NOMO-1 treated with DMSO at 0.1 percent for 48 hours (cell line): ENCODE data around the gene BCDIN3D.

Source experiments
- DNase-seq: peaks from one replicate; lab custom pipeline; 2025; ENCODE audit not compliant: unreplicated experiment; lab: John Stamatoyannopoulos, UW

BCDIN3D gene

DNA sequence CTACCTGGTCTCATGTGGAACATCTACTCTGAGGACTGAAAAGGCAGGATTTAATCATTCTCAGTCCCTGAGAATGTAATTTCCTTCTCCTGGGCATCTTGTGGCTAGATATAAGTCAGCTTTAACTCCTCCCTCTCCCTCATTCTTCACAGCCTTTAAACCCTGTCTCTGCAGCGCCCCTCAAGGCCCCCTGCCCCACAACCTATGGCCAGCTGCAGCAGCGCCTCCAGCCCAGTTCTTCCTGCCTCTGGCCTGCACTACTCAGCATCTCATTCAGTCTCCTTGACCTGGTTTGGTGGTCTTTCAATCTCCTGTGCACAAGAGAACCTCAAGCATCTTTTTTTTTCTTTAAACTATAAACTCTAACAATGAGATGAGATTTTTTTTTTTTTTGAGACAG is 44.0 kb downstream of the BCDIN3D start:
- no peak for DNase-seq

GRCh38 chr12:49798248-49798647 is 44.7 kb downstream of the BCDIN3D start:
- no peak for DNase-seq

DNA sequence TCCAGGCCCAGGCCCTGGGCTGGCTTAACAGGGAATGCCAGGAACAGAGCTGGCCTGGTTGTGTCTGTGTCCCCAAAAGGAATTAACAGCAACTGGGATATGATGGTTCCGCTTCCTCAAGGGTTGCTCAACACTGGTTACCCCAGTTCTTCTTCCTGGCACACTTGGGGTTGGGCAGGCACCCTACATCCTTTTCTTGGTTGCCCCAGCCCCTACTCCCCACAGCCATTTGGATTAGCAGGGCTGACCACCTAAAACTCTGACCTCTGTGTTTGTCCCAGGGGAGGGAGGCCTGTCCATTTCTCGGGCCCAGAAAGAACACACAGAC is 45.5 kb downstream of the BCDIN3D start:
- no peak for DNase-seq

GRCh38 chr12:49796606-49797448 is 46.1 kb downstream of the BCDIN3D start:
- no peak for DNase-seq

DNA sequence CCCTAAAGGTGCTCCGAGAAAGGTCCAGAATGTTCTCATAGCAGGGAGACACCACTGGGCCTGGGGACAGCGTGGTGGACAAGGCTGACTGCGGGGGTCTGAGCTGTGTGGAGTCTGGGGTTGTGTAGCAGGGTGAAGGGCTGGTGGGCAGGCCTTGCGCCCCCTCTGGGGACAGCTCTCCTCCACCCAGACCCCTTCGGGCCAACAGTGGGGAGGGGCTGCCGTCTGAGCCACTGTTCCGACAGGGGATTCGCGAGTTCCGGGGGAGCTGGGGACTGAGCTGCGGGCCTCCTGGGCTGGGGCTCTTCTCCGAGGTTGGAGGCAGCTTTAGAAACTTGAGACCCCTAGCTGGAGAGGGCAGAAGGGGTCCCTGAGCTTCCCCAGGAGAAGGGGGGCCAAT is 46.8 kb downstream of the BCDIN3D start:
- no peak for DNase-seq

DNA sequence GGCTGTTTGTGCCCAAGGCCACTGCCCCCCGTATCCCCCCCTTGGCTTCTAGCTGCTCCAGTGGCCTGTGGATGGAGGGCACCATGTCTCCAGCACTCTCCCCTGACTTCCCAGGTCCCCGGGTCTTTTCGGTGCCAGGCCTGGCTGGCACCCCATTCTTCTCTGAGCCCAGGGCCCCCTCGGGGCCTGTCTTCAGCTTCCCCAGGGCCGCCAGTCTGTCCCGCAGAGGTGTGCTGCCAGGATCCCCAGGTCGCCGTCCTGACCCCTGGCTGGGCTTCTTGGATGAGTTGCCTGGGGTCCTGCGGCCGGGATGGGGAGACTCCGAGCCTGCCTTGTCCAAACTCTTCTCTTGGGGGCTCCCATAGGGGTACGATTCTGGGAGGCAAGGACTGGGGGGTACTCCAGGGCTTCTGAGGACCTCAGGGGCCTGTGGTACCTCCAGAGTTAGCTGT is 47.2 kb downstream of the BCDIN3D start:
- DNase-seq: no peak

- no peak for DNase-seq
Observed at GRCh38 chr12:49794811-49795653, 47.9 kb downstream of the BCDIN3D start.

DNA sequence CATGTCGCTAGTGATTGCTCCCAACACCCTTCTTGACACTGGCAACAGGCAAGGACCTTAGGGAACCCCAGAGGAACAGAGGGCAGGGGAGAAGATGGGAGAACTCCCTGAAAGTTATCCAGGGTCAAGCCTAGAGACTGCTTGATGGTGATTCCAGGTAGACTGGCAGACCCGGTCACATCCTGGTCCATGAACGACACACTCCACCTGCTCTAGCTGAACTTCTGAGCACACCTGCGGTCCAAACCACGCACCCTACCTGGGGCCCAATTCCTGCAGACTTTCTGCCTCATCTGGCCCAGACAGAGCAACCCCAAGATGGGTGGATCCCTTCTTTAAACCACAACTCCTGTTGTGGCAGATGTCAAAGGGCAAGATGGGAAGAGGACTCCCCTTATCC is 48.9 kb downstream of the BCDIN3D start:
- no peak for DNase-seq

DNA sequence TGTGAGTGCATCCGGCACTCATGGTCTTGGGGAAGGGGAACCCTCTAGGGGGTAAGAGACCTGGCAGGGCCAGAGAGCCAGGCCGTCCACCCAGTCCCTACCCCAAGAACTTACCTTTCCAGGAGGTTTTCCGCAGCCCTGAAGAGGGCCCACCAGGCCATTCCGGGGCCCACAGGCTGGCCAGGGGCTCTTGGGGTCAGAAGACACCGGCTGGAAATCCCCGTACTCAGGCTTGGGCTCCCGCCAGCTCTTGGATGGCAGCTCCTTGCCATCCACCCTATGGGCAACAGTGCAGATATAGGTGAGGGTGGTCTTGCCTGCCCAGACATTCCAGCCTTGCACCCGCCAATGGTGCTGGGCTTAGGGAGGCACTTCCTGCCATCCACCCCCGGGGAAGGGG is 49.3 kb downstream of the BCDIN3D start:
- no peak for DNase-seq

DNA sequence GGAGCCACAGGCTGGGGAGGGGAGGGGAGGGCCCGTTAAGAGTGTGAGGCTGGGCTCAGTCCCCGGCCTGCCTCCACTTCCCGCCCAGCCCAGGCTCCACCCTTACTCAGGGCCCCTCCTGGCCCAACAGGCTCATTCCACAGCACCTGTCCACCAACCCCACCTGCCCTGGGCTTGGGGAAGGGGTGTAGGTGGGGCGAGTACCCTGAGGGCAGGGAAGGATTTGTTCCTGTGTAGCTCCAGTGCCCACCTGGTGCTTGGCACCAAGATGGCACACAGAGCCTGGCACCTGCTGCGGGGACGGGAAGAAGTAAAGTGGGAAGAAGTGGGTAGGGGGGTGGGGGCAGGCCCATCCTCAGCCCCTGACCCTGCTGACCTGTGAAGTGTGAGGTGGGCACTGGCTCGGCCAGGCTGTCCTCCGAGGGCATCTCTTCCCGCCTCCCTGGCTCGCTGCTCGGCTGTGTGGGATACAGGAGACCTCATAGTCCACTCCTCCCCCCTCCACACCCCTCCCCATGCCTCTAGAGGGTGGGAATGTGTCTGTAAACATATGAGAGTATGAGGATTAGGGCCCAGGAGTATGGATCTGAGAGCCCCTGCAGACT is 49.8 kb downstream of the BCDIN3D start:
- no peak for DNase-seq

- no peak for DNase-seq
Observed at GRCh38 chr12:49792181-49792970, 50.5 kb downstream of the BCDIN3D start.

DNA sequence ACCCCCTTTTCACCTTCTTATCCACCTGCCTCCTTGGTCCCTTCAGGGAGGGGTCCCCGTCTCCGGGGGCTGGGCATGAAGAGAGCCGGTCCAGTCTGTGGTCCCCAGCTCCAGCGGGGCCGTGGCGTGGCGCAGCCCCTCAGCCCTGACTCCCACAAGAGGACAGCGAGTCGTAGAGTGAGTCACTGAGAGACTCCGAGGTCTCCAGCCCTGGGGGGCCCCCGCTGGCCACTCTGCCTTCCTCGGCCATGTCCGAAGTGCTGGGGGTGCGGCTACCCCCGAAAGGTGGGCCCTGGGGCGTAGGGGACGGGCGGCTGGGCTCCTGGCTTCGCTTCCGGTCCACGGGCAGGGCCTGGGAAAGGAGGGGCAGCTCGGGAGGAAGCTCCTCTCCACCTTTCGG is 51.2 kb downstream of the BCDIN3D start:
- DNase-seq: no peak

GRCh38 chr12:49790741-49791555 is 52.0 kb downstream of the BCDIN3D start:
- DNase-seq: no peak

GRCh38 chr12:49789992-49790391 is 52.9 kb downstream of the BCDIN3D start:
- no peak for DNase-seq

GRCh38 chr12:49787672-49788071 is 55.2 kb downstream of the BCDIN3D start:
- no peak for DNase-seq
